ENCODE data around the gene ZNF521.

ZNF521 gene

DNA sequence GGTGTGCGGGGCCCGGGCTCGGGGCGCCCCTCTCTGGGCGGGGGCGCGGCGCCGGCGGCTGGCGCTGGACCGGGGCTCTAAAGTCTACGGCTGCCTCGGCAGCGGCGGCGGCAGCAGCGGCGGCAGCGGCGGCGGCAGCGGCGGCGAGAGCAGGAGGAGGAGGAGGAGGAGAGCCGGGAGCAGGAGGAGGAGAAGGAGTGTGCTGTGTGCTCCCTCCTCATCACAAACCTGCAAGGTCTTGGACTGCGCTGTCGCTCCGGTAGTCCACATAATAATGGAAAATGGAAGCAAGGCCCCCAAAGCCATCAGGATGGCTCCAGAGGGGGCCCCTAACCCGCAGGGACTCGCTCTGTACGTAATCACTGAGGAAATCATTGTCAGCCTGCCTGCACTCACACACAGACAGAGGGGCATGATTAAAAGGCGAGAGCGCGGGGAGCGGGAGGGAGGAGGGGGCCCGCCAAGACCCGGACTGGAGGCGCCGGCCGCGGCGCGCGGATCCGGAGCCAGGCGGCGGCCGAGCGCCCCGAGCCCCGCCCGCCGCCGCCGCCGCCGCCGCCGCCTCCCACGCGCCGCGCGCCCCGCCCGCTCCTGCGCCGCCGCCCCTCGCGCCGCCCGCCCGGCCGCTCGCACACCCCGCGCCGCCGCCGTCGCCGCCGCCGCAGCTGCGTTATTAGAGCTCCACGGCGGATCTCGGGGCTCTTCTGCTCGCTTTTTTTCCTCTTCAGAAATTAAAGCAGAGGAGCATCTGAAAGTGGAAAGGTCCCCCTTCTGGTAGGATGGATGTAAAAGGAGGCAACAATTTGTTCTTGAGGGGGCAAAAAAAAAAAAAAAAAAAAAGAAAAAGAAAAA lies at the start of gene ZNF521:
Gene ZNF521, minus strand, starts transcription at position 390 of the 852 bp plus-strand sequence. CDS start 1,220 bp downstream, outside the sequence.
- Mint-ChIP-seq H3K4me3 (peak within 1 kb of the TSS; percentile 52), H3K4me1 (peaks cover 14% of the 10 kb centered on the region), H3K36me3 (peaks cover 4% of the 10 kb centered on the region), H3K9me3 (no peaks in the 10 kb centered on the region), H3K27ac (peak within 1 kb of the TSS; percentile 70), H3K27me3 (peaks cover 59% of the 10 kb centered on the region)
- CTCF ChIA-PET: no interaction called here
- peak; percentile 57 for DNase-seq

DNA sequence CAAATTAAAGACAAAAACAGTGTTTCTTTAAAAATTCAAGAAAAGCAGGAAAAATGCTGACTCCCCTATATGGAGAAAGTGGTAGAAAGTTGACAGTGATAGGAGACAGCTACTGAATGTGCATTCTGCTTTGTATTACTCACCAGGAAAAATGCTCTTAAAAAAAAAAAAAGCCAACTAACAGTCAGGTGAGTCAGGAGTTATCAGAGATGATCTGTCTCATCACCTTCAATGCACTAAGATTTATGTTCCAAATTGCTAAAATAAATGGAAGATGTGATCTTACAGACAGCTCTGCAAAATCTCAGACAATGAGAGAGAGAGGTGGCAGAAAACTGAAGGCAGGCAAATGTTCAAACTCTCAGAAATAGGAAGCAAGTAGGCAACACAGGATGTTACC lies 47.6 kb upstream of the ZNF521 start:
- Mint-ChIP-seq H3K36me3 (no peaks in the 10 kb centered on the region), H3K27me3 (no peaks in the 10 kb centered on the region), H3K27ac (no peak overlapping the region), H3K4me1 (no peaks in the 10 kb centered on the region), H3K4me3 (no peak overlapping the region), H3K9me3 (no peaks in the 10 kb centered on the region)
- CTCF ChIA-PET: no interaction called here
- DNase-seq: no peak

DNA sequence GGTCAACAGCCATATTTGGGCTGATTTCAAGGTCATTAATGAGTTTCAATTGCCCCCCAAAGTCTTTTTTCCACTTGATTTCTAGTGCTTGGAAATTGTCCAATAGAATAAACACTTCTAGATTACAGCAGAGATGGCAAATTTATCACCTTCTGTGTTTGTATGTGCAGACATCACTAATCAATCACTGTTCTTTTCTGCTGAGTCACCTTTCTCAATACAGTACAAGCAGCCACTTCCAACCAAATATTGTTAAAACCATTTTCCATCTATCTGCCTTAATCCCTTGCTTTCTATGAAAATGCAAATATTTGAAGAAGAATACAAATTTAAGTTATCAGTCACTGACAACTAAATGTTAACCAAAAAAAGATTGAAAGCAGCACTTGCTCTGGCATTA lies 40.2 kb upstream of the ZNF521 start:
- Mint-ChIP-seq H3K9me3 (no peaks in the 10 kb centered on the region), H3K27me3 (no peaks in the 10 kb centered on the region), H3K27ac (no peak overlapping the region), H3K4me1 (no peaks in the 10 kb centered on the region), H3K4me3 (no peak overlapping the region), H3K36me3 (no peaks in the 10 kb centered on the region)
- CTCF ChIA-PET: no interaction called here
- DNase-seq: no peak

DNA sequence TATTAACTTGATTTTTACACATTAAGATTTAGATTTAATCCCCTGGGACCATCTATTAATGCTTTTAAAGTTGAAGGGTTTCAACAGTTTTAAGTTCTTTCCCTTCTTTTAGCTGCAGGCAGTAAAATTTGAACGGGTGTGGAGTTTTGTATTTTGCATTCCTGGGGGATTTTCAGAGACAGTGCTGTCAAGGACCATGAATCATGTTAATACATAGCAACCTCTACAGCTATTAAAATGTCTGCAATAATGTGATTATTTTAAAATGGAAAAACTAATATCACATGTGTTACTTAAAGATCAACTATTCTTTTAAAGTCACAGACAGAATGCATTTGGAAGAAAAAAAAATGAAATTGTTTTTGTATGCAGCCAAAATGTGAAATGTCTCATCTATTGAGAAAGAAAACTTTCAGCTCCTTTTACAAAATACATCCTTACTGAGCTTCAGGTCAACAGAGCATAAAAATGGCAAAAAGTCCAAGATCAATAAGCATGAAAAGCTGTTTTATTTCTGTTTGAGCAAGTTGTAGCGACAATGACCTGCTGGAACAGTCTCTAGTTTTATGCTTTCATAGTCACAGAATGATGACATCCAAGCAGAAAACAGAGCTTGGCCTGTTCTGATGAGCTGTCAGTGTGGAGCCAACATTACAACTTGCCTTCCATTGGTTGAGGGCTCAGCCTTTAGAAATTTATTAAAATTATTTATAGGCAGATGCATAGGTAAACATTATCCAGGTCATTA lies 21.6 kb upstream of the ZNF521 start:
- no peak for DNase-seq
- Mint-ChIP-seq H3K9me3 (no peaks in the 10 kb centered on the region), H3K36me3 (no peaks in the 10 kb centered on the region), H3K27me3 (no peaks in the 10 kb centered on the region), H3K27ac (no peak overlapping the region), H3K4me1 (no peaks in the 10 kb centered on the region), H3K4me3 (no peak overlapping the region)
- CTCF ChIA-PET: no interaction called here

DNA sequence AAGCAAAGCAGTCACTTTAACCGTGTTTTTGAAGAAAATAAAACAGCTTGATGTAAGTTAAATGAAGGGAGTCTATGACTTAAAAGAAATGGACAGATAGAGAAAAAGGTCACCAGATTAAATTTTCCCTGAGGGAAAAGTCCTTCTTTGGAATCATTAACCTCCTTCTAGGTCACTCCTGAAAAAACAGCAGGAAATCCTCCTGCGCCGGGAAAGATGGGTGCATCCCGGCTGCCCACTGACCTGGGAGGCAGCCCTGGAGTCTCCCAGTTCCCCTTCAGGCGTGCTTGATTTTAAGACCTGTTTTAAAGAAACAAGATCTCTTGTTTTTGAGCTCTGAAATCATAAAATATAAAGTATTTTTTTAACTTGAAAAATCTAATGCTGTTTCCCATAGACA lies 18.4 kb upstream of the ZNF521 start:
- Mint-ChIP-seq H3K4me1 (no peaks in the 10 kb centered on the region), H3K27ac (no peak overlapping the region), H3K36me3 (no peaks in the 10 kb centered on the region), H3K27me3 (no peaks in the 10 kb centered on the region), H3K9me3 (no peaks in the 10 kb centered on the region), H3K4me3 (no peak overlapping the region)
- DNase-seq: no peak
- CTCF ChIA-PET: no interaction called here

DNA sequence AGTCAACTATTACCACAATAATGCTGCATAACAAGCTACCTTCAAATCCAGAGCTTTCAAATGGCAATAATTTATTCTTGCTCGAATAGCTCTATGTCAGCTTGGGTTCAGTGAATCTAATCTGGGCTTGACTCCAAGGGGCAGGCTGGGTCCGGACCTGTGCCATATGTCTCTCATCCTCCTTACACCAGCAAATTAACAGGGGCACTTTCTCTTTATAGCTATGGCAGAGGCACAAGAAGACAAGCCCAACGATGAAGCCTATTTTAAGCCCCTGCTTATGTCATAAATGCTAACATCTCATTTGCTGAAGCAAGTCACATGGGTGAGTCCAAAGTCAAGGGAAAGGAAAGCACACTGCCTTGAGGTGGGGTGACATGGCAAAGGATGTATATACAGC lies 13.3 kb upstream of the ZNF521 start:
- Mint-ChIP-seq H3K9me3 (no peaks in the 10 kb centered on the region), H3K27me3 (no peaks in the 10 kb centered on the region), H3K4me3 (no peak overlapping the region), H3K36me3 (no peaks in the 10 kb centered on the region), H3K27ac (no peak overlapping the region), H3K4me1 (no peaks in the 10 kb centered on the region)
- no peak for DNase-seq
- CTCF ChIA-PET: no interaction called here

DNA sequence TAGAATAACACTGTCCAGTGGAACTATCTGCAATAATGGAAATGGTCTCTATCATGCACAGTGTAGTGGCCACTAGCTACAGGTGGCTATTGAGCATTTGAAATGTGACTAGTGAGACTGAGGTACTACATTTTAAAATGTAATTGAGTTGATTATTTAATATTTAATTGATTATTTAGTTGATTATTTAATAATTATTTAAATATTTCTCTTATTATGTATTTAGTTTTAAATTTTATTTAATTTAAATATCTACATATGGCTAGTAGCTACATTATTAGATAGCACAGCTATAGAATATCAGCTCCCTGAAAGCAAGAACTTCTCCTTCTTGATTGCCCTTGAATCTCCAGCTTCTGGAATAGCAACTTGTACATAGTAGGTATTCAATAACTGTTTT lies 12.8 kb upstream of the ZNF521 start:
- CTCF ChIA-PET: no interaction called here
- H3K27ac Mint-ChIP-seq: no peak overlapping the region
- no peaks in the 10 kb centered on the region for H3K36me3 Mint-ChIP-seq
- DNase-seq: no peak
- no peaks in the 10 kb centered on the region for H3K4me1 Mint-ChIP-seq
- H3K9me3 Mint-ChIP-seq: no peaks in the 10 kb centered on the region
- no peak overlapping the region for H3K4me3 Mint-ChIP-seq
- H3K27me3 Mint-ChIP-seq: no peaks in the 10 kb centered on the region

DNA sequence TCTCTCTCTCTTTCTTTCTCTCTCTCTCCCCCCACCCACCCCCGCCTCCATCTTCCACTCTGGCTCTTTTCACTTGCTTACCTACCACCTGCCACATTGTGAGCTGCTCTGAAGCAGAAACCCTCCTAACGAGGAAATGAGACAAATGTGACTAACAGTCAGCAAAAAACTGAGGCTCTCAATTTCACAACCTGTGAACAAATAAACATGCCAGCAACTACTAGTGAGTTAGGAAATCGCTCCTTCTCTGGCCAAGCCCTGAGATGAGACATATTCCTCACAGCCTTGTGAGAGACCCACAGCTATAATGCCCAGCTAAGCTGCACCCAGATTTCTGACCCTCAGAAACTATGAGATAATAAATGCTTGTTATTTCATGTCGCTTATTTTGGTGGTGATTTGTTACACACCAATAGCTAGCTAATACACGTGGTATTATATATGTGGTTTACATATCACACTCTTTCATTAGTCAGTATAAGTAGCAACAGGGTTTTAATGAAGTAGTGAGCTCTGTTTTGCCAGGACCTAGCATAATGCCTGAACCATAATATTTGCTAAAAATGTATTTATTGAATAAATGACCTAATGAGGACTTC lies 8.4 kb upstream of the ZNF521 start:
- CTCF ChIA-PET: no interaction called here
- Mint-ChIP-seq H3K27me3 (no peaks in the 10 kb centered on the region), H3K36me3 (no peaks in the 10 kb centered on the region), H3K9me3 (no peaks in the 10 kb centered on the region), H3K27ac (no peak overlapping the region), H3K4me1 (no peaks in the 10 kb centered on the region), H3K4me3 (no peak overlapping the region)
- no peak for DNase-seq

DNA sequence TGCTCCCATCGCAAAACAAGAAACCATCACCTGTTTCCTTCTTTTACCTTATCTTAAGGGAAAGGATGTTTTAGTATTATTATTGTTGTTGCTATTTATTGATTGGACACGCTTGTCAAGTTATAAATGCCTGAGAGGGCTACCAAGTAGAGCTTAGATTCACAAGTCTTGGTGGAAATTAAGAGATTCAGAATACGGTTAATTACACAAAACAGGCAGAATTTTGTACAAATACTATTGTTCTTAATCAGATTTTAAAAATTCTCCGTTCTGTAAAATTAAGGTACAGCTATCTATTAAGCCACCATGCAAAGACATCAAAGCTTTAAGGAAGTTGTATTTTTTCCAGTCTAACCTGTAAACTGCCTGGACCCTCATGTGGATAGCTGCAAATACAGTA lies 1.1 kb upstream of the ZNF521 start:
- Mint-ChIP-seq H3K4me3 (peak overlapping the region; percentile 3), H3K27me3 (peaks cover 51% of the 10 kb centered on the region), H3K4me1 (peaks cover 14% of the 10 kb centered on the region), H3K36me3 (peaks cover 4% of the 10 kb centered on the region), H3K9me3 (no peaks in the 10 kb centered on the region), H3K27ac (no peak overlapping the region)
- DNase-seq: no peak
- CTCF ChIA-PET: no interaction called here

DNA sequence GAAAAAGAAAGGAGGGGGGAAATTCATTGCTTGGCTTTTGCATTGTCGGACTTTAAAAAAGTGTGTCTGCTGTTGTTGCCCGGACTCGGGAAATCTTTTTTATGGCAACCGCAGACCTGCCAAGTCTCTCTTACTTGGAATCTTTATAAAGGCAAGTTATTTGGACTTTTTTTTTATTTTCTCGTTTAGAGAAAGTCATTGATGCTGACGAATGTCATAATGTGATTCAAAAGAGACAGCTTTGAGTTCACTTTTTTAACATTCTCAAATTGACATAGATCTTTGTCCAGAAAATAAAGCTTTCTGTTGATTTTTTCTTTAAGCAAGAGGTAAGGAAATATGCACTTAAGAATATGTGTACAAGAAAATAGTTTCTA lies 651 bp upstream of the ZNF521 start:
- CTCF ChIA-PET: no interaction called here
- peak overlapping the region; percentile 11 for H3K4me3 Mint-ChIP-seq
- peaks cover 14% of the 10 kb centered on the region for H3K4me1 Mint-ChIP-seq
- peaks cover 4% of the 10 kb centered on the region for H3K36me3 Mint-ChIP-seq
- no peaks in the 10 kb centered on the region for H3K9me3 Mint-ChIP-seq
- H3K27me3 Mint-ChIP-seq: peaks cover 55% of the 10 kb centered on the region
- no peak overlapping the region for H3K27ac Mint-ChIP-seq
- no peak for DNase-seq

DNA sequence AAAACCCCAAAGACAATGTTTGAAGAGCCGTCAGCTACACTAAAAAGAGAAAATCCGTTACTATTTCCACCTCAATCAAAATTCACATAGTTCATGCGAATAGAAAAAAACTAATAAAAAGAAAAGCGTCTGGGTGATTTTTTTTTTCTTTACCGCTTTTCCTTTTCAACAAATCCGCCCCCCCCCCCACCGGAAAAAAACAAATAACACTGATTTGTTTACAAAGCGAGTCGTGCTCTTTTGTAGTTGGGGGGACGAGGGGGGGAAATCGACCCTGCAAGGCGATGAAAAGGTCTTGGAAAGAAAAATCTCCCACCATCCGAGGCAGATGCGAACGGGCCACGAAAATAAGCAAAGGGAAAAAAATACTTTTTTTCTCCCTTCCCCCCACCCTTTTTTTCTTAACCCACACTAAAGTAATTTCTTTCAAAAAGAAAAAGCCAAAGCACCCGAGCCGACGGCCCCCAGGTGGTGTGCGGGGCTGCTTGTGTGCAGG lies 638 bp downstream of the ZNF521 start:
- Mint-ChIP-seq H3K4me3 (peak overlapping the region; percentile 41), H3K9me3 (no peaks in the 10 kb centered on the region), H3K4me1 (peaks cover 14% of the 10 kb centered on the region), H3K36me3 (peaks cover 4% of the 10 kb centered on the region), H3K27ac (peak overlapping the region; percentile 70), H3K27me3 (peaks cover 59% of the 10 kb centered on the region)
- DNase-seq: no peak
- CTCF ChIA-PET: no interaction called here

DNA sequence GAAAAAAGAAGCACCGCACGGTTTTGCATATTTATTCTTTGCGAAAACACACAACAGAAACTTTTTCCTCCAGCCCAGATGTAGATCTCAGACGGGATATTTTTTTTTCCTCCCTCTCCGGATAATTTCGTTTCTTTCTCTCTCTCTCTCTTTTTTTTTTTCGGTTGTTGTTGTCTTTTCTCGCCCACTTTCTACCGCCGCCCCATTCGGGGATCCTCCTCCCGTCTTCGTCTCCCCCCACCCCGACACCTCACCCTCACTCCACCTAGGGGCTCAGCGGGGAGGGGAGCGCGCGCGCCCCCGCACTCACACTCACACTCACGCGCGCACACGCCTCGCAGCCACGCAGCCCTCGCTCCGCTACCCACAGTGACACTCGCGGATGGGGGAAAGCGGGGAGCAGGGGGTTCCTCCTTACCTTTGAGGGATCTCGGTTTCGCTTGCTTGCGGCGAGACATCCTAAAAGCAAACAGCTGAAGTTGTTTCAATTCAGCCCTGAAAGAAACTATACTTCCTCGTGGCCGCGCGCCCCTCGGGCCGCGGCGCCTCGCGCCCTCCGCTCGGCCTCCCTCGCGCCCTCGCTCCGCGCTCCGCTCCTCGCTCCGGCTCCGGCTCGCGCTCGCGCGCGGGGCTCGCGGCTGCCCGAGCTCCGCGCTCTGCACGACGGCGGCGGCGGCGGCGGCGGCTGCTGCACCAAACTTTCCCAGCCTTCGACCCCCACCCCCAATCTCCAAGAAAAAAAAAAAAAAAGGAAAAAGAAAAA lies 1.3 kb downstream of the ZNF521 start:
- Mint-ChIP-seq H3K4me1 (peaks cover 14% of the 10 kb centered on the region), H3K27ac (peak overlapping the region; percentile 76), H3K27me3 (peaks cover 59% of the 10 kb centered on the region), H3K9me3 (no peaks in the 10 kb centered on the region), H3K4me3 (peak overlapping the region; percentile 70), H3K36me3 (peaks cover 4% of the 10 kb centered on the region)
- CTCF ChIA-PET: no interaction called here
- DNase-seq: peak; percentile 34

DNA sequence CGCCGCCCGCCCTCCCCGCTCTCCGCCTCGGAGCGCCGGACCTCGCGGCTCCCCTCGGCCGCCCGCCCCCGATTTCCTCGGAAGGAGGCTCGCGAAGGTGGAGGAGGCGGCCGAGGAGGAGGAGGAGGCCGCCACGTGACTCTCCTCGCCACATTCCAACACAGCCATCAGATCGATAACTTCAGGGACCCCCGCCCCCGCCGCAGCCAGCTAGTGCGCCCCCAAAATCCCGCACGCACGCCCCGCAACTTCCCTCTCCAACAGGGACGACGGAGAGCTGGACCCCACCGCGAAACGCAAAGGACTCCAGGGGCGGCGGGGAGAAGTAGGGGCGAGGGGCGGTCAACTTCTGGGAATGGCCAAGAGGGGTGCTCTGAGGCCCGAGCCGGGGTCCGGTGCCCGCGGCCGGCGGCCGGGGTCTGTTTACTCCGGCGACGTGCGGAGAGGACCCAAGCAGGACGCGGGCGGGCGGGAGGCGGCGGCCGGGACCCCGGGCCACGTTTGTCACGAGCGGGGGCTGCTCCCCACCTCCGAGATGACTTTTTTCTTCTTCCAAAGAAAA lies 2.0 kb downstream of the ZNF521 start:
- Mint-ChIP-seq H3K27me3 (peaks cover 59% of the 10 kb centered on the region), H3K4me1 (peaks cover 14% of the 10 kb centered on the region), H3K36me3 (peaks cover 4% of the 10 kb centered on the region), H3K4me3 (peak overlapping the region; percentile 70), H3K27ac (no peak overlapping the region), H3K9me3 (no peaks in the 10 kb centered on the region)
- CTCF ChIA-PET: no interaction called here
- DNase-seq: no peak

Data from activated naive CD4-positive, alpha-beta T cell treated with anti-CD3 and anti-CD28 coated beads, Interleukin-2, amount 10 ng/mL, durations not matched to agents 7 days and 5 days (primary cell).